SU-DHL-6 (cell line): ENCODE measurements around the gene UQCRC1.

Experiments used
- CTCF ChIP-seq: fragments of 200-600 bp; sonication (generic); IDR thresholded peaks from one replicate; pipeline ENCODE4 v1.5.1; 2017; ENCODE audit warnings: antibody characterized with exemption, mild to moderate bottlenecking, low read length, moderate library complexity; ENCODE audit not compliant: insufficient read depth, poor library complexity, severe bottlenecking
- EZH2phosphoT487 ChIP-seq: fragments of 200-600 bp; sonication (generic), shearing (Covaris generic); conservative IDR thresholded peaks from 2 replicates; pipeline ENCODE4 v1.6.1; 2018; ENCODE audit warnings: mild to moderate bottlenecking, antibody characterized with exemption, low read length, moderate library complexity, mixed read lengths

GRCh38 chr3:48629894-48630293 is 20.4 kb upstream of the UQCRC1 start:
- TF ChIP-seq CTCF: no peak
- no peak for TF ChIP-seq EZH2phosphoT487
